ENCODE results near the gene PCDHGC4.

The PCDHGC4 gene

GRCh38 chr5:141532726-141533125, 47.9 kb downstream of the PCDHGC4 start:
- no peak for DNase-seq

- DNase-seq: no peak
These were observed 49.1 kb downstream of the PCDHGC4 start for GRCh38 chr5:141533897-141534296.

DNA sequence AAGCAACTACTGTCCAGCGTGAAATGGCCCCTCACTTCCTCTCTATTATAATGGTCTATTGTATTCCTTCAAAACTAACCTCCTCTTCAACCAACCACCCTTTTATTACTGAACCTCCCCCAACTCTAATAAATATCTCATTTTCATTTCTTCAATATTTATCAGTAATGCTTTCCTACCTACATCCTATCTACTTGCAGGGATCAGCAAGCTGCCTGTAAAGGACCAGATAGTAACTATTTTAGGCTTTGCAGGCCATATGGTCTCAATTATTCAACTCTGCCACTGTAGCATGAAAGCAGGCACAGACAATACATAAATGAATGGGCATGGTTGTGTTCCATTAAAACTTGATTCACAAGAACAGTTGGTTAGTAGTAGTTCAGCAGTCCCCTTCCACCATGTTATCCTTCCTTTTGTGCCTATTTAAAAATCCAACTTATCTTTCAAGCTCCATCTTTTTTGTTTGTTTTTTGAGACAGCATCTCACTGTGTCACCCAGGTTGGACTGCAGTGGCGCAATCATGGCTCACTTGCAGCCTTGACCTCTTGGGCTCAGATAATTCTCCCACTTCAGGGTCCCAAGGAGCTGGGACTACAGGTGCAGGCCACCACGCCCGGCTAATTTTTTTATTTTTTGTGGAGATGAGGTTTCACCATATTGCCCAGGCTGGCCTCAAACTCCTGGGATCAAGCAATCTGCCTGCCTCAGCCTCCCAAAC, 49.8 kb downstream of the PCDHGC4 start:
- DNase-seq: no peak
